A673 (cell line): Measurements from ENCODE around the gene OSGEP. TPM values are rescaled to one million over a fixed set of nuclear protein-coding genes. Genes with fewer than 3 reads are reported as not detected.

ENCODE experiments used
- BruUV-seq: library from RNA; stranded (reverse); fragments of 400-500 nt; replicated peaks from 2 replicates; lab custom pipeline; 2021; lab: Mats Ljungman, UMichigan
- CTCF ChIA-PET: fragments of 300-600 bp; sonication (Branson Sonifier 250); formaldehyde crosslinking; loops from one replicate; lab custom pipeline; 2022; ENCODE audit warnings: antibody characterized with exemption; lab: Charles Lee
- POLR2A ChIA-PET: fragments of 300-600 bp; sonication (Branson Sonifier 250); formaldehyde crosslinking; loops from one replicate; lab custom pipeline; 2022; ENCODE audit warnings: antibody characterized with exemption; ENCODE audit not compliant: low non-redundant PET; lab: Charles Lee
- DNase-seq: peaks from one replicate; pipeline ENCODE4 v3.0.0-alpha.2; 2015; ENCODE audit warnings: low spot score
- H3K27ac ChIP-seq: fragments of 200-600 bp; sonication (generic); 2 replicates; pipeline ENCODE4 v1.5.1; 2016; ENCODE audit warnings: mixed run types, low read depth, mild to moderate bottlenecking, mixed read lengths, antibody characterized with exemption, low read length; ENCODE audit not compliant: poor library complexity, severe bottlenecking
- H3K27me3 ChIP-seq: fragments of 200-600 bp; sonication (generic); replicated peaks from 2 replicates; pipeline ENCODE4 v1.6.1; 2017; ENCODE audit warnings: mixed run types, low read depth, mild to moderate bottlenecking, mixed read lengths, antibody characterized with exemption, low read length; ENCODE audit not compliant: insufficient read depth, poor library complexity
- H3K36me3 ChIP-seq: fragments of 200-600 bp; sonication (generic); 2 replicates; pipeline ENCODE4 v1.6.1; 2016; ENCODE audit warnings: mixed run types, mild to moderate bottlenecking, mixed read lengths, antibody characterized with exemption, low read length; ENCODE audit not compliant: insufficient read depth, poor library complexity, severe bottlenecking
- H3K4me1 ChIP-seq: fragments of 200-600 bp; sonication (generic); 2 replicates; pipeline ENCODE4 v1.6.1; 2017; ENCODE audit warnings: mixed run types, mild to moderate bottlenecking, mixed read lengths, antibody characterized with exemption, low read length; ENCODE audit not compliant: insufficient read depth, poor library complexity, severe bottlenecking
- H3K4me3 ChIP-seq: fragments of 200-600 bp; sonication (generic); 2 replicates; pipeline ENCODE4 v1.5.1; 2016; ENCODE audit warnings: low read depth, mixed run types, mild to moderate bottlenecking, mixed read lengths, low read length; ENCODE audit not compliant: poor library complexity, severe bottlenecking
- H3K9me3 ChIP-seq: fragments of 200-600 bp; sonication (generic); 2 replicates; pipeline ENCODE4 v1.6.1; 2016; ENCODE audit warnings: mixed run types, low read depth, mild to moderate bottlenecking, mixed read lengths, antibody characterized with exemption, low read length; ENCODE audit not compliant: poor library complexity, severe bottlenecking
- CTCF ChIP-seq: fragments of 300-800, 200-600 bp; sonication (generic); conservative IDR thresholded peaks from 2 replicates; pipeline ENCODE4 v1.5.1; 2017; ENCODE audit warnings: low read depth, mild to moderate bottlenecking, antibody characterized with exemption, low read length, moderate library complexity, mixed read lengths
- EZH2 ChIP-seq: fragments of 200-600 bp; sonication (generic); IDR thresholded peaks from 2 replicates; pipeline ENCODE4 v1.6.1; 2017; ENCODE audit warnings: borderline replicate concordance, low read depth, mild to moderate bottlenecking, mixed read lengths, antibody characterized with exemption, low read length; ENCODE audit not compliant: poor library complexity, severe bottlenecking
- intact Hi-C: fragments of 100-400 bp; cut with micrococcal nuclease; formaldehyde crosslinking; loops from one replicate; pipeline ENCODE4 v1.10.0; 2022; ENCODE audit not compliant: unreplicated experiment
- total RNA-seq: library from RNA; stranded (reverse); gene quantifications from 2 replicates; pipeline ENCODE4 v1.2.3, GENCODE V29; 2021

The OSGEP gene
- total RNA-seq, 1 experiment from 2014 or later, result 67.8 TPM

- intact Hi-C loops, result no loop called here
- Histone ChIP-seq H3K4me3 (no peak overlapping the region), H3K4me1 (peaks cover 3% of the 10 kb centered on the region), H3K36me3 (peaks cover 12% of the 10 kb centered on the region), H3K9me3 (no peaks in the 10 kb centered on the region), H3K27me3 (no peaks in the 10 kb centered on the region), H3K27ac (no peak overlapping the region)
- POLR2A ChIA-PET, result no interaction called here
- TF ChIP-seq EZH2, result no peak
- no peak for TF ChIP-seq CTCF
- CTCF ChIA-PET, result interaction anchor here (0.5 kb wide), 1 partner anchor 20 kb away, joined by 3 read pairs; no protein-coding TSS in a partner anchor
- no peak for DNase-seq
- BruUV-seq, result no TSS peak
These were observed 13.2 kb downstream of the OSGEP start for GRCh38 chr14:20441461-20441860.

GRCh38 chr14:20440882-20441281 lies 13.7 kb downstream of the OSGEP start:
- Histone ChIP-seq H3K4me1 (peaks cover 3% of the 10 kb centered on the region), H3K4me3 (no peak overlapping the region), H3K9me3 (no peaks in the 10 kb centered on the region), H3K36me3 (peaks cover 7% of the 10 kb centered on the region), H3K27me3 (no peaks in the 10 kb centered on the region), H3K27ac (no peak overlapping the region)
- ChIA-PET CTCF (no interaction called here), POLR2A (no interaction called here)
- TF ChIP-seq EZH2 (no peak), CTCF (no peak)
- peak; percentile 44 for DNase-seq
- intact Hi-C loops, result no loop called here
- no TSS peak for BruUV-seq

GRCh38 chr14:20440465-20440864 lies 14.1 kb downstream of the OSGEP start:
- H3K27me3 ChIP-seq, result no peaks in the 10 kb centered on the region
- no TSS peak for BruUV-seq
- H3K9me3 ChIP-seq, result no peaks in the 10 kb centered on the region
- peaks cover 2% of the 10 kb centered on the region for H3K36me3 ChIP-seq
- DNase-seq, result no peak
- H3K27ac ChIP-seq, result no peak overlapping the region
- H3K4me3 ChIP-seq, result no peak overlapping the region
- peaks cover 3% of the 10 kb centered on the region for H3K4me1 ChIP-seq
- ChIA-PET POLR2A (no interaction called here), CTCF (no interaction called here)
- TF ChIP-seq EZH2, result no peak
- intact Hi-C loops, result no loop called here

- no peak for DNase-seq
- Histone ChIP-seq H3K27ac (no peak overlapping the region), H3K4me1 (peaks cover 3% of the 10 kb centered on the region), H3K27me3 (no peaks in the 10 kb centered on the region), H3K36me3 (no peaks in the 10 kb centered on the region), H3K9me3 (no peaks in the 10 kb centered on the region), H3K4me3 (no peak overlapping the region)
- no TSS peak for BruUV-seq
- intact Hi-C loops, result no loop called here
- TF ChIP-seq CTCF (no peak), EZH2 (no peak)
- POLR2A ChIA-PET, result no interaction called here
- CTCF ChIA-PET, result no interaction called here
These were observed 15.9 kb downstream of the OSGEP start for GRCh38 chr14:20438664-20439063.
